Activated CD8-positive, alpha-beta T cell treated with anti-CD3 and anti-CD28 coated beads for 36 hours (primary cell): Measurements from ENCODE around the gene PRKAG2. TPM values are rescaled to one million over a fixed set of nuclear protein-coding genes. Genes with fewer than 3 reads are reported as not detected.

Source experiments
- ATAC-seq: fragments of 200-7000 bp; cut with Tn5 transposase; one replicate; pipeline ENCODE4 v1.10.0; 2021; ENCODE audit warnings: mild to moderate bottlenecking, moderate library complexity
- CTCF ChIA-PET: fragments of 350-600 bp; sonication (Branson Sonifier 250); formaldehyde crosslinking; loops from one replicate; lab custom pipeline; 2021; ENCODE audit warnings: antibody characterized with exemption; lab: Charles Lee
- POLR2A ChIA-PET: fragments of 350-600 bp; sonication (Branson Sonifier 250); formaldehyde crosslinking; loops from one replicate; lab custom pipeline; 2021; ENCODE audit warnings: antibody characterized with exemption; lab: Charles Lee
- DNase-seq: peaks from one replicate; pipeline ENCODE4 v3.0.0-alpha.2; 2020
- H3K27ac Mint-ChIP-seq: one replicate; pipeline ENCODE4 v1.8.0; 2021; ENCODE audit warnings: mild to moderate bottlenecking, mixed read lengths
- H3K27me3 Mint-ChIP-seq: one replicate; pipeline ENCODE4 v1.8.0; 2021; ENCODE audit warnings: mixed read lengths
- H3K36me3 Mint-ChIP-seq: one replicate; pipeline ENCODE4 v1.8.0; 2021; ENCODE audit warnings: low read depth, mixed read lengths
- H3K4me1 Mint-ChIP-seq: one replicate; pipeline ENCODE4 v1.8.0; 2021; ENCODE audit warnings: low read depth, mixed read lengths
- H3K4me3 Mint-ChIP-seq: one replicate; pipeline ENCODE4 v1.8.0; 2021; ENCODE audit warnings: mild to moderate bottlenecking, moderate library complexity, mixed read lengths
- H3K9me3 Mint-ChIP-seq: one replicate; pipeline ENCODE4 v1.8.0; 2021; ENCODE audit warnings: mixed read lengths
- CTCF ChIP-seq: fragments of 200-600 bp; IDR thresholded peaks from one replicate; pipeline ENCODE4 v1.8.0; 2022; ENCODE audit warnings: antibody characterized with exemption, mild to moderate bottlenecking
- intact Hi-C: fragments of 100-400 bp; cut with micrococcal nuclease; formaldehyde crosslinking; loops from one replicate; pipeline ENCODE4 v1.10.0; 2022
- total RNA-seq, 2 experiments: library from RNA; stranded (reverse); gene quantifications; one replicate each; pipeline ENCODE4 v1.2.3, GENCODE V29; 2021

The PRKAG2 gene
- total RNA-seq, 2 experiments from 2014 or later = 17.0 to 19.2 TPM

- TF ChIP-seq CTCF = no peak
- POLR2A ChIA-PET = interaction anchor here (1.2 kb wide), 1 partner anchor 115 kb away, joined by 3 read pairs; no protein-coding TSS in a partner anchor
- ATAC-seq (no peak), DNase-seq (no peak)
- CTCF ChIA-PET = interaction anchor here (0.9 to 1.8 kb wide), 3 partner anchors 64 to 246 kb away, joined by 3 to 6 read pairs (median 3); no protein-coding TSS in a partner anchor
- H3K27ac Mint-ChIP-seq = no peak overlapping the region
- H3K9me3 Mint-ChIP-seq = no peaks in the 10 kb centered on the region
- H3K27me3 Mint-ChIP-seq = no peaks in the 10 kb centered on the region
- intact Hi-C loops = no loop called here
- H3K4me3 Mint-ChIP-seq = no peak overlapping the region
- peaks cover 34% of the 10 kb centered on the region for H3K36me3 Mint-ChIP-seq
- peaks cover 80% of the 10 kb centered on the region for H3K4me1 Mint-ChIP-seq
Observed at GRCh38 chr7:151513133-151513532, 363.8 kb downstream of the PRKAG2 start.

GRCh38 chr7:151512353-151512752 is 364.6 kb downstream of the PRKAG2 start:
- Mint-ChIP-seq H3K4me1 (peaks cover 76% of the 10 kb centered on the region), H3K9me3 (no peaks in the 10 kb centered on the region), H3K27me3 (no peaks in the 10 kb centered on the region), H3K36me3 (peaks cover 27% of the 10 kb centered on the region), H3K4me3 (no peak overlapping the region), H3K27ac (no peak overlapping the region)
- ATAC-seq (no peak), DNase-seq (no peak)
- intact Hi-C loops = no loop called here
- no peak for TF ChIP-seq CTCF
- POLR2A ChIA-PET = interaction anchor here (1.2 kb wide), 1 partner anchor 116 kb away, joined by 3 read pairs; no protein-coding TSS in a partner anchor
- CTCF ChIA-PET = interaction anchor here (0.9 to 1.8 kb wide), 3 partner anchors 63 to 247 kb away, joined by 3 to 6 read pairs (median 3); no protein-coding TSS in a partner anchor

- H3K4me1 Mint-ChIP-seq = peaks cover 77% of the 10 kb centered on the region
- ATAC-seq = no peak
- H3K4me3 Mint-ChIP-seq = no peak overlapping the region
- POLR2A ChIA-PET = interaction anchor here (1.0 to 1.2 kb wide), 3 partner anchors 13 to 116 kb away, joined by 3 read pairs; no protein-coding TSS in a partner anchor
- CTCF ChIA-PET = interaction anchor here (1.6 kb wide), 1 partner anchor 63 kb away, joined by 3 read pairs; no protein-coding TSS in a partner anchor
- peaks cover 24% of the 10 kb centered on the region for H3K36me3 Mint-ChIP-seq
- no peaks in the 10 kb centered on the region for H3K9me3 Mint-ChIP-seq
- TF ChIP-seq CTCF = no peak
- H3K27me3 Mint-ChIP-seq = no peaks in the 10 kb centered on the region
- intact Hi-C loops = no loop called here
- H3K27ac Mint-ChIP-seq = no peak overlapping the region
- no peak for DNase-seq
Observed at GRCh38 chr7:151511946-151512345, 365.0 kb downstream of the PRKAG2 start.

GRCh38 chr7:151511270-151511669 is 365.6 kb downstream of the PRKAG2 start:
- ATAC-seq (no peak), DNase-seq (no peak)
- CTCF ChIA-PET = no interaction called here
- no peaks in the 10 kb centered on the region for H3K27me3 Mint-ChIP-seq
- no peak for TF ChIP-seq CTCF
- POLR2A ChIA-PET = interaction anchor here (0.6 to 1.2 kb wide), 3 partner anchors 13 to 104 kb away, joined by 3 read pairs; no protein-coding TSS in a partner anchor
- intact Hi-C loops = no loop called here
- H3K4me3 Mint-ChIP-seq = no peak overlapping the region
- H3K9me3 Mint-ChIP-seq = no peaks in the 10 kb centered on the region
- H3K36me3 Mint-ChIP-seq = peaks cover 20% of the 10 kb centered on the region
- H3K4me1 Mint-ChIP-seq = peaks cover 77% of the 10 kb centered on the region
- no peak overlapping the region for H3K27ac Mint-ChIP-seq

GRCh38 chr7:151509670-151510333 is 367.1 kb downstream of the PRKAG2 start:
- ATAC-seq = no peak
- Mint-ChIP-seq H3K4me3 (no peak overlapping the region), H3K9me3 (no peaks in the 10 kb centered on the region), H3K4me1 (peaks cover 74% of the 10 kb centered on the region), H3K27ac (peak overlapping the region; percentile 27), H3K27me3 (no peaks in the 10 kb centered on the region), H3K36me3 (peaks cover 21% of the 10 kb centered on the region)
- ChIA-PET POLR2A (interaction anchor here (0.6 to 0.9 kb wide), 3 partner anchors 10 to 67 kb away, joined by 3 read pairs; partner anchors contain the start of gene RHEB), CTCF (interaction anchor here (1.5 kb wide), 1 partner anchor 39 kb away, joined by 3 read pairs; no protein-coding TSS in a partner anchor)
- TF ChIP-seq CTCF = no peak
- intact Hi-C loops = no loop called here
- DNase-seq = no peak
